Endodermal cell (in vitro differentiated cells): ENCODE measurements around the gene TESK1. TPM values are rescaled to one million over a fixed set of nuclear protein-coding genes. Genes with fewer than 3 reads are reported as not detected.

Experiments
- DNase-seq: peaks from one replicate; pipeline ENCODE4 v3.0.0-alpha.2; 2017
- H3K27ac ChIP-seq: 2 replicates; pipeline ENCODE4 v1.5.1; 2013; ENCODE audit warnings: mild to moderate bottlenecking, low read depth, low read length, moderate library complexity
- H3K27me3 ChIP-seq: 2 replicates; pipeline ENCODE4 v1.6.1; 2013; ENCODE audit warnings: mild to moderate bottlenecking, low read length, moderate library complexity; ENCODE audit not compliant: insufficient read depth, control insufficient read depth, poor library complexity, severe bottlenecking
- H3K36me3 ChIP-seq: 2 replicates; pipeline ENCODE4 v1.7.0; 2013; ENCODE audit warnings: mild to moderate bottlenecking, low read length, moderate library complexity; ENCODE audit not compliant: control insufficient read depth, insufficient read depth
- H3K4me1 ChIP-seq: one replicate; pipeline ENCODE4 v1.7.0; 2013; ENCODE audit warnings: low read length; ENCODE audit not compliant: control insufficient read depth, insufficient read depth
- H3K4me3 ChIP-seq: 2 replicates; pipeline ENCODE4 v1.5.1; 2013; ENCODE audit warnings: mild to moderate bottlenecking, low read length, moderate library complexity
- H3K9ac ChIP-seq: 2 replicates; pipeline ENCODE4 v1.6.1; 2013; ENCODE audit warnings: mild to moderate bottlenecking, low read length, moderate library complexity; ENCODE audit not compliant: poor library complexity, severe bottlenecking; ENCODE audit errors: extremely low read depth
- H3K9me3 ChIP-seq: 2 replicates; pipeline ENCODE4 v1.6.1; 2013; ENCODE audit warnings: mild to moderate bottlenecking, low read length, moderate library complexity; ENCODE audit not compliant: control insufficient read depth
- H3K27ac Mint-ChIP-seq: 2 replicates; pipeline ENCODE4 v1.8.0; 2020; ENCODE audit warnings: mixed read lengths
- H3K27me3 Mint-ChIP-seq: 2 replicates; pipeline ENCODE4 v1.8.0; 2021; ENCODE audit warnings: mild to moderate bottlenecking, mixed read lengths; ENCODE audit not compliant: insufficient read depth
- H3K36me3 Mint-ChIP-seq: 2 replicates; pipeline ENCODE4 v1.8.0; 2020; ENCODE audit warnings: low read depth, mixed read lengths
- H3K4me1 Mint-ChIP-seq: 2 replicates; pipeline ENCODE4 v1.8.0; 2020; ENCODE audit warnings: mixed read lengths
- H3K4me3 Mint-ChIP-seq: 2 replicates; pipeline ENCODE4 v1.8.0; 2020; ENCODE audit warnings: mild to moderate bottlenecking, moderate library complexity, mixed read lengths
- H3K9me3 Mint-ChIP-seq: 2 replicates; pipeline ENCODE4 v1.8.0; 2020; ENCODE audit warnings: mild to moderate bottlenecking, mixed read lengths
- WGBS, 2 experiments: methylation state at CpG; one replicate each; pipeline versions ENCODE4 v1.1.5 to v1.1.7; 2013; ENCODE audit warnings: missing lambda C conversion rate in 2 of 2, mixed read lengths in 1 of 2; ENCODE audit not compliant: insufficient coverage in 1 of 2, insufficient read length in 1 of 2; 5-methylcytosine and 5-hydroxymethylcytosine counted together
- total RNA-seq, 2 donors: library from RNA; stranded (reverse); fragmentation: NEBNext Ultra II Directional in 1 of 2; extraction: Animal tissue kit (Norgen Biotek cat#: 25700) in 1 of 2; gene quantifications; 2 replicates in 1 of 2; 3 replicates in 1 of 2; pipeline ENCODE4 v1.2.1, GENCODE V29; 2021
- TF ChIP-seq, protein P1 (sequence below): fragments of 200-600 bp; sonication (generic); conservative IDR thresholded peaks from 2 replicates; pipeline ENCODE4 v1.5.0; 2021; ENCODE audit warnings: antibody characterized with exemption, mild to moderate bottlenecking

TESK1 gene
- total RNA-seq, 2 donors from 2014 or later: 30.7 to 35.2 TPM

DNA sequence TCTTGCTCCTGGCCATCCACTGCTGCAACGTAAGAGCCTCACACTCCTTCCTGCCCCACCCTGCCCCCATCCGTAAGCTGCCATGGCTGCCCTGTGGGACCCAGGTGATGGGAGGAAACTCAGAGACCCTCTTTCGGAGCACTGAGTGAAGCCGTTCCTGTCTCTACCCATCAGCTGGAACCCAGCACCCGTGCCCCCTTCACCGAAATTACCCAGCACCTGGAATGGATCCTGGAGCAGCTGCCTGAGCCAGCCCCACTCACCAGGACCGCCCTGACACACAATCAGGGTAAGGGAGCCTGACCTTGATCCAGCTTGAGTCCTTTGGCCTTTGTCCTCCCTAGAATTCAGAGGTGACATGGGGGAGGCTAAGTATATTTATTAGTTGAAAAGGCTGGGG lies 3.2 kb downstream of the TESK1 start:
- H3K27me3 Mint-ChIP-seq: peaks cover 5% of the 10 kb centered on the region

DNA sequence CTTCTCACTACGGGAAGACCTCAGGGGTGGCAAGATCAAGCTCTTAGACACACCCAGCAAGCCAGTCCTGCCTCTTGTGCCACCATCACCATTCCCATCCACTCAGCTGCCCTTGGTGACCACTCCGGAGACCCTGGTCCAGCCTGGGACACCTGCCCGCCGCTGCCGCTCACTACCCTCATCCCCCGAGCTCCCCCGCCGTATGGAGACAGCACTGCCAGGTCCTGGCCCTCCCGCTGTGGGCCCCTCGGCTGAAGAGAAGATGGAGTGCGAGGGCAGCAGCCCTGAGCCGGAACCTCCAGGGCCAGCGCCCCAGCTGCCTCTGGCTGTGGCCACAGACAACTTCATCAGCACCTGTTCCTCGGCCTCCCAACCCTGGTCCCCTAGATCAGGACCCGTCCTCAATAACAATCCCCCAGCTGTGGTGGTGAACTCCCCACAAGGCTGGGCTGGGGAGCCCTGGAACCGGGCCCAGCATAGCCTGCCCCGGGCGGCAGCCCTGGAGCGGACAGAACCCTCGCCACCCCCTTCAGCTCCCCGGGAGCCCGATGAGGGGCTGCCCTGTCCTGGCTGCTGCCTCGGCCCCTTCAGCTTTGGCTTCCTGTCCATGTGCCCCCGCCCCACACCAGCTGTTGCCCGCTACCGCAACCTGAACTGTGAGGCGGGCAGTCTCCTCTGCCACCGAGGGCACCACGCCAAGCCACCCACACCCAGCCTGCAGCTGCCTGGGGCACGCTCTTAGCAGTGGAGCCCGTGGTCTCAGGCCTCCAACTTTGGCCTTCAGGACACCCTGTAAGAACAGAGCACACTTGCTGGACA lies 4.1 kb downstream of the TESK1 start:
- Histone ChIP-seq H3K4me3 (no peak overlapping the region), H3K9ac (no peak overlapping the region), H3K9me3 (no peaks in the 10 kb centered on the region), H3K4me1 (peaks cover 6% of the 10 kb centered on the region), H3K27ac (no peak overlapping the region), H3K27me3 (peaks cover 8% of the 10 kb centered on the region), H3K36me3 (peaks cover 14% of the 10 kb centered on the region)
- 95 to 98% methylated on average over 11 to 31 of the region's 31 CpGs for WGBS, 2 experiments
- H3K27me3 Mint-ChIP-seq: peaks cover 12% of the 10 kb centered on the region
- no peak overlapping the region for H3K4me3 Mint-ChIP-seq
- peaks cover 2% of the 10 kb centered on the region for H3K4me1 Mint-ChIP-seq
- no peaks in the 10 kb centered on the region for H3K9me3 Mint-ChIP-seq
- H3K27ac Mint-ChIP-seq: no peak overlapping the region
- TF ChIP-seq, protein P1, sequence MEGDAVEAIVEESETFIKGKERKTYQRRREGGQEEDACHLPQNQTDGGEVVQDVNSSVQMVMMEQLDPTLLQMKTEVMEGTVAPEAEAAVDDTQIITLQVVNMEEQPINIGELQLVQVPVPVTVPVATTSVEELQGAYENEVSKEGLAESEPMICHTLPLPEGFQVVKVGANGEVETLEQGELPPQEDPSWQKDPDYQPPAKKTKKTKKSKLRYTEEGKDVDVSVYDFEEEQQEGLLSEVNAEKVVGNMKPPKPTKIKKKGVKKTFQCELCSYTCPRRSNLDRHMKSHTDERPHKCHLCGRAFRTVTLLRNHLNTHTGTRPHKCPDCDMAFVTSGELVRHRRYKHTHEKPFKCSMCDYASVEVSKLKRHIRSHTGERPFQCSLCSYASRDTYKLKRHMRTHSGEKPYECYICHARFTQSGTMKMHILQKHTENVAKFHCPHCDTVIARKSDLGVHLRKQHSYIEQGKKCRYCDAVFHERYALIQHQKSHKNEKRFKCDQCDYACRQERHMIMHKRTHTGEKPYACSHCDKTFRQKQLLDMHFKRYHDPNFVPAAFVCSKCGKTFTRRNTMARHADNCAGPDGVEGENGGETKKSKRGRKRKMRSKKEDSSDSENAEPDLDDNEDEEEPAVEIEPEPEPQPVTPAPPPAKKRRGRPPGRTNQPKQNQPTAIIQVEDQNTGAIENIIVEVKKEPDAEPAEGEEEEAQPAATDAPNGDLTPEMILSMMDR: no peak
- DNase-seq: no peak
- H3K36me3 Mint-ChIP-seq: peaks cover 18% of the 10 kb centered on the region

More for the DNA sequence above, 3.2 kb downstream of the TESK1 start:
- no peak overlapping the region for H3K27ac ChIP-seq
- H3K27me3 ChIP-seq: peaks cover 2% of the 10 kb centered on the region
- H3K4me1 Mint-ChIP-seq: peaks cover 5% of the 10 kb centered on the region
- no peak for DNase-seq
- H3K4me3 Mint-ChIP-seq: no peak overlapping the region
- no peaks in the 10 kb centered on the region for H3K9me3 Mint-ChIP-seq
- H3K36me3 ChIP-seq: peaks cover 14% of the 10 kb centered on the region
- no peak overlapping the region for H3K27ac Mint-ChIP-seq
- TF ChIP-seq, protein P1: no peak
- no peak overlapping the region for H3K9ac ChIP-seq
- no peaks in the 10 kb centered on the region for H3K9me3 ChIP-seq
- peaks cover 6% of the 10 kb centered on the region for H3K4me1 ChIP-seq
- WGBS, 2 experiments: 93 to 95% methylated on average over 3 to 7 of the region's 7 CpGs
- peaks cover 18% of the 10 kb centered on the region for H3K36me3 Mint-ChIP-seq
- no peak overlapping the region for H3K4me3 ChIP-seq

DNA sequence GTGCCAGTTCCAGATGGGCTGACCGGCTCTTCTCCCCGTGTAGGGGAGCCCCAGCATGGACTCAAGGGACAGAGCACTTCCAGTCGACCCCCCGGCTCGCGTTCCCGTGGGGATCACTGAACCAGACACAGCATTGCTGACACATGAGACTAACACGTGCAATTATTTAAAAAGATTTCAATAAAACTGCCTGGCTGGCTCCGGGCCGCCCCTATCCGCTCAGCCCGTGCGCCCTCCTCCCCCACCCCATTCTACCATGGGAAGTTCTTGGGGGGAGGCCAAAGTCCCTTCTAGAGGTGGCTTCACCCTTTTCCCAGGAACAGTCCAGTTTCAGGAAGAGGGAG lies 4.7 kb downstream of the TESK1 start:
- H3K36me3 Mint-ChIP-seq: peaks cover 18% of the 10 kb centered on the region
- H3K9me3 Mint-ChIP-seq: no peaks in the 10 kb centered on the region
- no peak overlapping the region for H3K27ac ChIP-seq
- no peak for DNase-seq
- no peak overlapping the region for H3K9ac ChIP-seq
- peaks cover 18% of the 10 kb centered on the region for H3K27me3 Mint-ChIP-seq
- H3K9me3 ChIP-seq: no peaks in the 10 kb centered on the region
- H3K4me1 Mint-ChIP-seq: peaks cover 2% of the 10 kb centered on the region
- peaks cover 13% of the 10 kb centered on the region for H3K27me3 ChIP-seq
- H3K36me3 ChIP-seq: peaks cover 14% of the 10 kb centered on the region
- no peak overlapping the region for H3K27ac Mint-ChIP-seq
- H3K4me3 ChIP-seq: no peak overlapping the region
- peaks cover 6% of the 10 kb centered on the region for H3K4me1 ChIP-seq
- 92 to 93% methylated on average over 12 to 13 of the region's 13 CpGs for WGBS, 2 experiments
- H3K4me3 Mint-ChIP-seq: no peak overlapping the region
- TF ChIP-seq, protein P1: no peak
